Liver (tissue), 9 donors: ENCODE results near the gene GSTM3. TPM values are rescaled to one million over a fixed set of nuclear protein-coding genes. Genes with fewer than 3 reads are reported as not detected.

ENCODE experiments used
- DNase-seq: peaks from one replicate; pipeline ENCODE4 v3.0.0-alpha.2; 2017; ENCODE audit warnings: low spot score
- H3K27ac ChIP-seq, 2 donors: one replicate each; pipeline ENCODE4 v1.7.0; 2013; ENCODE audit warnings: inconsistent platforms in 2 of 2, low read length in 2 of 2, control low read depth in 1 of 2, low read depth in 1 of 2, mild to moderate bottlenecking in 1 of 2
- H3K27me3 ChIP-seq, 4 donors: one replicate each; pipeline versions ENCODE4 v1.6.1 to v1.7.0; 2013; ENCODE audit warnings: low read length in 3 of 4, inconsistent platforms in 1 of 4, mild to moderate bottlenecking in 1 of 4, moderate library complexity in 1 of 4; ENCODE audit not compliant: control insufficient read depth in 4 of 4, insufficient read depth in 4 of 4
- H3K36me3 ChIP-seq, 4 donors: one replicate each; pipeline versions ENCODE4 v1.6.1 to v1.7.0; 2013; ENCODE audit warnings: low read length in 3 of 4, mild to moderate bottlenecking in 3 of 4, low read depth in 1 of 4, moderate library complexity in 1 of 4; ENCODE audit not compliant: control insufficient read depth in 4 of 4, insufficient read depth in 3 of 4
- H3K4me1 ChIP-seq, 4 donors: one replicate each; pipeline versions ENCODE4 v1.6.1 to v1.7.0; 2013; ENCODE audit warnings: low read length in 3 of 4, mild to moderate bottlenecking in 3 of 4, moderate library complexity in 1 of 4; ENCODE audit not compliant: control insufficient read depth in 4 of 4, insufficient read depth in 4 of 4
- H3K4me3 ChIP-seq, 3 donors: one replicate each; pipeline versions ENCODE4 v1.6.1 to v1.7.0; 2013; ENCODE audit warnings: low read length in 3 of 3, control low read depth in 1 of 3, low read depth in 1 of 3, mild to moderate bottlenecking in 1 of 3
- H3K9ac ChIP-seq, 2 donors: one replicate each; pipeline ENCODE4 v1.7.0; 2013; ENCODE audit warnings: low read length in 2 of 2, mild to moderate bottlenecking in 2 of 2, moderate library complexity in 2 of 2, control low read depth in 1 of 2, low read depth in 1 of 2
- H3K9me3 ChIP-seq, 4 donors: one replicate each; pipeline versions ENCODE4 v1.6.1 to v1.7.0; 2013; ENCODE audit warnings: low read length in 3 of 4; ENCODE audit not compliant: control insufficient read depth in 4 of 4
- EGR1 ChIP-seq, 2 donors: IDR thresholded peaks; 2 replicates each; pipeline ENCODE4 v1.6.1; 2016 to 2018; ENCODE audit warnings: antibody characterized with exemption in 2 of 2, low read depth in 2 of 2
- FOXA1 ChIP-seq: IDR thresholded peaks from 2 replicates; pipeline ENCODE4 v1.6.1; 2016; ENCODE audit warnings: antibody characterized with exemption
- FOXA2 ChIP-seq: IDR thresholded peaks from 2 replicates; pipeline ENCODE4 v1.6.1; 2016; ENCODE audit warnings: antibody characterized with exemption
- GABPA ChIP-seq, 2 donors: IDR thresholded peaks in 1 of 2; conservative IDR thresholded peaks in 1 of 2; 2 replicates each; pipeline ENCODE4 v1.6.1; 2016; ENCODE audit warnings: antibody characterized with exemption in 2 of 2, mild to moderate bottlenecking in 1 of 2, moderate library complexity in 1 of 2
- HNF4A ChIP-seq, 2 donors: conservative IDR thresholded peaks; 2 replicates each; pipeline ENCODE4 v1.6.1; 2016; ENCODE audit warnings: antibody characterized with exemption in 2 of 2, mild to moderate bottlenecking in 2 of 2
- HNF4G ChIP-seq: IDR thresholded peaks from 2 replicates; pipeline ENCODE4 v1.6.1; 2016; ENCODE audit warnings: antibody characterized with exemption
- JUND ChIP-seq, 2 donors: IDR thresholded peaks; 2 replicates each; pipeline ENCODE4 v1.6.1; 2016; ENCODE audit warnings: antibody characterized with exemption in 2 of 2
- NR2F2 ChIP-seq: IDR thresholded peaks from 2 replicates; pipeline ENCODE4 v1.6.1; 2016; ENCODE audit warnings: antibody characterized with exemption
- RAD21 ChIP-seq, 2 donors: IDR thresholded peaks; 2 replicates each; pipeline ENCODE4 v1.6.1; 2016; ENCODE audit warnings: antibody characterized with exemption in 2 of 2, mild to moderate bottlenecking in 2 of 2
- RXRA ChIP-seq, 2 donors: IDR thresholded peaks; 2 replicates each; pipeline ENCODE4 v1.6.1; 2017 to 2018; ENCODE audit warnings: antibody characterized with exemption in 2 of 2, mild to moderate bottlenecking in 1 of 2
- SP1 ChIP-seq: IDR thresholded peaks from 2 replicates; pipeline ENCODE4 v1.6.1; 2018; ENCODE audit warnings: antibody characterized with exemption, mild to moderate bottlenecking
- TAF1 ChIP-seq: conservative IDR thresholded peaks from 2 replicates; pipeline ENCODE4 v1.6.1; 2016; ENCODE audit warnings: antibody characterized with exemption, mild to moderate bottlenecking
- YY1 ChIP-seq: IDR thresholded peaks from 2 replicates; pipeline ENCODE4 v1.6.1; 2016; ENCODE audit warnings: antibody characterized with exemption, mild to moderate bottlenecking
- WGBS: extraction: QIAGEN DNeasy Blood & Tissue Kit; methylation state at CpG from one replicate; pipeline ENCODE4 v1.1.7; 2013; 5-methylcytosine and 5-hydroxymethylcytosine counted together
- polyA plus RNA-seq, 2 donors: library from polyadenylated mRNA; stranded (reverse) in 1 of 2; unstranded in 1 of 2; fragments of 200-250 nt in 1 of 2; fragments of >200 nt in 1 of 2; fragmentation: Nextera tagmentation in 1 of 2; extraction: Ambion mirVana in 1 of 2; gene quantifications; one replicate each; pipeline versions ENCODE4 v1.2.1 to v1.2.3, GENCODE V29; 2013 to 2015
- total RNA-seq, 2 donors: library from RNA; depleted of rRNA; stranded (reverse); fragments of >200 nt; gene quantifications; one replicate each; pipeline ENCODE4 v1.2.3, GENCODE V29; 2014
- TF ChIP-seq, protein P1 (sequence below): fragments of 150-350 bp; IDR thresholded peaks from 2 replicates; pipeline ENCODE4 v1.5.1; 2017; ENCODE audit warnings: improper control_type of control experiment, low read depth, low read length; ENCODE audit not compliant: missing input control
- TF ChIP-seq, protein P2 (sequence below): IDR thresholded peaks from 2 replicates; pipeline ENCODE4 v1.6.1; 2016; ENCODE audit warnings: antibody characterized with exemption
- TF ChIP-seq, protein P3 (sequence below): IDR thresholded peaks from 2 replicates; pipeline ENCODE4 v1.6.1; 2016; ENCODE audit warnings: antibody characterized with exemption, mild to moderate bottlenecking
- TF ChIP-seq, protein P4 (sequence below): IDR thresholded peaks from 2 replicates; pipeline ENCODE4 v1.6.1; 2016; ENCODE audit warnings: antibody characterized with exemption
- donor health status: healthy.
- donor health status: healthy.
- donor health status: healthy.
- donor health status: healthy.
- donor health status: healthy.

GSTM3 gene
- total and polyA plus RNA-seq, 4 donors = 6.9 to 51.5 (median 34.9) TPM

DNA sequence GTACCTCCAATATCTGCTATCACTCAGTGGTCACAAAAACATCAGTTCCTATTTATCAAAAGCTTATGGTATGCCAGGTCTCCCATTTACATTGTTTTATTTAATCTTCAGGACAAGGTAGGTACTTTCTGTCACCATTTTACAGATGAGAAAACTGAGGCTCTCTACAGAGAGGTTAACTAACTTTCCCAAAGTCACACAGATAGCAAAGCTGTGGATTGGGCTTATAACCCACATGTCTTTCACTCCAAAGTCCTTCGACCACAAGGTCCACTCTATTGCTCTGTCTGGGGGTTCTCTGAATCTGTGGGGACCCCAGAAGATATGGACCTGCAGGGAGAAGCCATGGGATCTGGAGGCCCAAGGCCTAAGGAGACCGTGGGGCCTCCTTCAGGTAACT is 49.5 kb upstream of the GSTM3 start:
- TF ChIP-seq GABPA (IDR thresholded peaks at IDR 0.05 in 1 of 2, conservative IDR thresholded peaks at IDR 0.05 in 1 of 2) (no peak), FOXA2 (no peak), NR2F2 (no peak), HNF4G (no peak), RAD21 (IDR thresholded peaks at IDR 0.05) (no peak), TAF1 (no peak), YY1 (no peak), RXRA (IDR thresholded peaks at IDR 0.05) (no peak), HNF4A (conservative IDR thresholded peaks at IDR 0.05) (no peak), SP1 (no peak), JUND (IDR thresholded peaks at IDR 0.05) (no peak), EGR1 (IDR thresholded peaks at IDR 0.05; ENCODE audit: low read depth in 2 of 2) (no peak), FOXA1 (no peak)
- TF ChIP-seq, protein P1, sequence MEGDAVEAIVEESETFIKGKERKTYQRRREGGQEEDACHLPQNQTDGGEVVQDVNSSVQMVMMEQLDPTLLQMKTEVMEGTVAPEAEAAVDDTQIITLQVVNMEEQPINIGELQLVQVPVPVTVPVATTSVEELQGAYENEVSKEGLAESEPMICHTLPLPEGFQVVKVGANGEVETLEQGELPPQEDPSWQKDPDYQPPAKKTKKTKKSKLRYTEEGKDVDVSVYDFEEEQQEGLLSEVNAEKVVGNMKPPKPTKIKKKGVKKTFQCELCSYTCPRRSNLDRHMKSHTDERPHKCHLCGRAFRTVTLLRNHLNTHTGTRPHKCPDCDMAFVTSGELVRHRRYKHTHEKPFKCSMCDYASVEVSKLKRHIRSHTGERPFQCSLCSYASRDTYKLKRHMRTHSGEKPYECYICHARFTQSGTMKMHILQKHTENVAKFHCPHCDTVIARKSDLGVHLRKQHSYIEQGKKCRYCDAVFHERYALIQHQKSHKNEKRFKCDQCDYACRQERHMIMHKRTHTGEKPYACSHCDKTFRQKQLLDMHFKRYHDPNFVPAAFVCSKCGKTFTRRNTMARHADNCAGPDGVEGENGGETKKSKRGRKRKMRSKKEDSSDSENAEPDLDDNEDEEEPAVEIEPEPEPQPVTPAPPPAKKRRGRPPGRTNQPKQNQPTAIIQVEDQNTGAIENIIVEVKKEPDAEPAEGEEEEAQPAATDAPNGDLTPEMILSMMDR = no peak
- TF ChIP-seq, protein P2, sequence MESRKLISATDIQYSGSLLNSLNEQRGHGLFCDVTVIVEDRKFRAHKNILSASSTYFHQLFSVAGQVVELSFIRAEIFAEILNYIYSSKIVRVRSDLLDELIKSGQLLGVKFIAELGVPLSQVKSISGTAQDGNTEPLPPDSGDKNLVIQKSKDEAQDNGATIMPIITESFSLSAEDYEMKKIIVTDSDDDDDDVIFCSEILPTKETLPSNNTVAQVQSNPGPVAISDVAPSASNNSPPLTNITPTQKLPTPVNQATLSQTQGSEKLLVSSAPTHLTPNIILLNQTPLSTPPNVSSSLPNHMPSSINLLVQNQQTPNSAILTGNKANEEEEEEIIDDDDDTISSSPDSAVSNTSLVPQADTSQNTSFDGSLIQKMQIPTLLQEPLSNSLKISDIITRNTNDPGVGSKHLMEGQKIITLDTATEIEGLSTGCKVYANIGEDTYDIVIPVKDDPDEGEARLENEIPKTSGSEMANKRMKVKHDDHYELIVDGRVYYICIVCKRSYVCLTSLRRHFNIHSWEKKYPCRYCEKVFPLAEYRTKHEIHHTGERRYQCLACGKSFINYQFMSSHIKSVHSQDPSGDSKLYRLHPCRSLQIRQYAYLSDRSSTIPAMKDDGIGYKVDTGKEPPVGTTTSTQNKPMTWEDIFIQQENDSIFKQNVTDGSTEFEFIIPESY = no peak
- TF ChIP-seq, protein P3, sequence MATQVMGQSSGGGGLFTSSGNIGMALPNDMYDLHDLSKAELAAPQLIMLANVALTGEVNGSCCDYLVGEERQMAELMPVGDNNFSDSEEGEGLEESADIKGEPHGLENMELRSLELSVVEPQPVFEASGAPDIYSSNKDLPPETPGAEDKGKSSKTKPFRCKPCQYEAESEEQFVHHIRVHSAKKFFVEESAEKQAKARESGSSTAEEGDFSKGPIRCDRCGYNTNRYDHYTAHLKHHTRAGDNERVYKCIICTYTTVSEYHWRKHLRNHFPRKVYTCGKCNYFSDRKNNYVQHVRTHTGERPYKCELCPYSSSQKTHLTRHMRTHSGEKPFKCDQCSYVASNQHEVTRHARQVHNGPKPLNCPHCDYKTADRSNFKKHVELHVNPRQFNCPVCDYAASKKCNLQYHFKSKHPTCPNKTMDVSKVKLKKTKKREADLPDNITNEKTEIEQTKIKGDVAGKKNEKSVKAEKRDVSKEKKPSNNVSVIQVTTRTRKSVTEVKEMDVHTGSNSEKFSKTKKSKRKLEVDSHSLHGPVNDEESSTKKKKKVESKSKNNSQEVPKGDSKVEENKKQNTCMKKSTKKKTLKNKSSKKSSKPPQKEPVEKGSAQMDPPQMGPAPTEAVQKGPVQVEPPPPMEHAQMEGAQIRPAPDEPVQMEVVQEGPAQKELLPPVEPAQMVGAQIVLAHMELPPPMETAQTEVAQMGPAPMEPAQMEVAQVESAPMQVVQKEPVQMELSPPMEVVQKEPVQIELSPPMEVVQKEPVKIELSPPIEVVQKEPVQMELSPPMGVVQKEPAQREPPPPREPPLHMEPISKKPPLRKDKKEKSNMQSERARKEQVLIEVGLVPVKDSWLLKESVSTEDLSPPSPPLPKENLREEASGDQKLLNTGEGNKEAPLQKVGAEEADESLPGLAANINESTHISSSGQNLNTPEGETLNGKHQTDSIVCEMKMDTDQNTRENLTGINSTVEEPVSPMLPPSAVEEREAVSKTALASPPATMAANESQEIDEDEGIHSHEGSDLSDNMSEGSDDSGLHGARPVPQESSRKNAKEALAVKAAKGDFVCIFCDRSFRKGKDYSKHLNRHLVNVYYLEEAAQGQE = no peak
- TF ChIP-seq, protein P4, sequence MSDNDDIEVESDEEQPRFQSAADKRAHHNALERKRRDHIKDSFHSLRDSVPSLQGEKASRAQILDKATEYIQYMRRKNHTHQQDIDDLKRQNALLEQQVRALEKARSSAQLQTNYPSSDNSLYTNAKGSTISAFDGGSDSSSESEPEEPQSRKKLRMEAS = no peak
- WGBS = 90% methylated on average over 2 of the region's 2 CpGs
- no peak for DNase-seq
- no peak overlapping the region for H3K27ac ChIP-seq
- no peaks in the 10 kb centered on the region for H3K36me3 ChIP-seq
- H3K9me3 ChIP-seq = no peaks in the 10 kb centered on the region
- H3K4me3 ChIP-seq = no peak overlapping the region
- no peaks in the 10 kb centered on the region for H3K27me3 ChIP-seq
- peaks cover 0 to 17% (median 9%) of the 10 kb centered on the region in 4 donors for H3K4me1 ChIP-seq
- no peak overlapping the region for H3K9ac ChIP-seq
